DMS114 treated with DMSO at 0.1 percent for 48 hours (cell line): Measurements from ENCODE around the gene IGSF3.

Source experiments
- DNase-seq: peaks from one replicate; lab custom pipeline; 2025; ENCODE audit not compliant: unreplicated experiment; lab: John Stamatoyannopoulos, UW

IGSF3 gene

DNA sequence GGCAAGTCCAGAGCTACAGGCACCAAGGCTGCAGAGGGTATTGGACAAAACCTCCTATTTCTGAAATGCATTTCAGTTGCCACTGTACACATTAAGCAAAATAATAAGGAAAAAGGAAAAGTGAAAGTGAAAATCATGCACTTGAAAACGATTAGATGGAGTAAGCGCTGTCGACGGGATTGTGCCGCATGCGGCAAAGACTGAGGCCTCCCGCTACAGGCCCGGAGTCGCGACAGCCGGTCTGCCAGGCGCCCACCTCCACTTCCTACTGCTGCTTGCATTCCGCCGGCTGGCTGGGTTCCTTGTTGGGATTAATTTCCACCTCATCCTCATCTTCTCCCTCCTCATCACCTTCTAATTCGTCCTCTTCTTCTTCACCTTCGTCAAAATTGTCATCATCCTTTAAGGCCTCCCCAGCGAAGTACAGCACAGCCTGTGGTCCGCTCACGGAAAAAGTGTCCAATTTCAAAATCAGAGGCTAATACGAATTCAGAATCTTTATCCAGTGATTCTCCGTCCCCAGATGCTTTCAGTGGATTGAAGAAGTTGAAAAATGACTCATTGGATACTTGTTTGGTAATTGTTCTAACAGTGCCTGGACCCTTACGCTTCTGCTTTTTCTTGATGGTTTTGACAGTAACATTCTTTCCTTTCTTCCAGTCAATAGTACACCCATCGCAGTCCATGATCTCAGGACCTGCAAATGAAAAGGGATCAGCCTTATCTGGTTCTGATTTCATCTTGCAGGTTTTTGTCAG is 134.7 kb downstream of the IGSF3 start:
- no peak for DNase-seq

DNA sequence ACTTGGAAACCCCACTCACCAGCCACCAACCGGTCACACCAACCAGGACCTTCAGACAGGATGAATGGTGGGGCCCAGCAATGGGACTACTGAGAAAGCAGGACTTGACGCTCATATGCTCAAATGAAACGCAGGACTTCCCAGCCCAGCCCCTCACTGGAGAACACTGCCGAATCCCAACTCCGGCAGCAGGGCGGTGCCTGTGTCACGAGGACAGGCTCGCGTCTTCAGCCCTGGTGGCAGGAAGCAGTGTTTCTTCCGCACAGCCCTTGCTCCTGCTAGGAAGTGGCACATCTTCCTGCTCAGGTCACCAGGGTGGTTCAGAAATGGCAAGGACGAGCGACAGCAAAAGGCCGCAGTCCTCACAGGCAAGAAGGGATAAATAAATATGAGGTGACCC is 135.6 kb downstream of the IGSF3 start:
- no peak for DNase-seq

DNA sequence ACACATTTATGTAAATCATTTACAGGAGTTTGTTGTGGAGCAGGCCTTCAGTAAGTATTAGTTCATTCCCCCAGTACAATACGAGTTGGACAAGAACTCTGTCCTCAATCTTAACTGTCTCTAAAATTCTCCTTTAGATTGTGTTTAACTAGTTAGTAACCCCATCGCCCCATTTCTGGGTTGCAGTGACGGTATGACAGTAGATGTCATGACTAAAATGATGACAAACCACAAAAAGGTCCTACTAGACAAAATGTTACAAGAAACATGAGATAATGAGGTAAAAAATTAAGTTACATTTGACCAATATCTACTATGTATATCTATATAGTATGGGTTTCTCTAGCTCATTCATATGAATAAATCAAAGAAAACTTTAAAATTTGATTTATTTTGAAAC is 137.9 kb downstream of the IGSF3 start:
- no peak for DNase-seq

DNA sequence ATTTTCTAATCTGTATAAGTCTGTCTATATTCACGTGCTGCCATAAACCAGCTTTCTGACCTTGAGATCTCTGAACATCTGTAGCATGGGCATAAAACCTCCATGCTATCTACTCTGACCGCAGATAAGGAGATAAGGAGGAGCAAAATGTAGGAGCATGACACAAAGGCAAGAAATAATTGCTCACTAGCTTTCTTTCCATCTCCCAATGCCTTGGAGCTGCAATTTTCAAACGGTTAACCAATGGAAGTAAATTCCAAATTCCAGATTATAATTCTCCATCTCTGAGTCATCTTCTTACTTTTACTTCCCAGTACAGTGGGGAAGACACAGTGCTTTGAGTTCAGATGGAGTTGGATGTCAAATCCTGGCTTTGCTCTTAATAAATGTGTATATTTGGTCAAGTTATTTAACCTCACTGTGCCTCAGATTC is 138.3 kb downstream of the IGSF3 start:
- no peak for DNase-seq

DNA sequence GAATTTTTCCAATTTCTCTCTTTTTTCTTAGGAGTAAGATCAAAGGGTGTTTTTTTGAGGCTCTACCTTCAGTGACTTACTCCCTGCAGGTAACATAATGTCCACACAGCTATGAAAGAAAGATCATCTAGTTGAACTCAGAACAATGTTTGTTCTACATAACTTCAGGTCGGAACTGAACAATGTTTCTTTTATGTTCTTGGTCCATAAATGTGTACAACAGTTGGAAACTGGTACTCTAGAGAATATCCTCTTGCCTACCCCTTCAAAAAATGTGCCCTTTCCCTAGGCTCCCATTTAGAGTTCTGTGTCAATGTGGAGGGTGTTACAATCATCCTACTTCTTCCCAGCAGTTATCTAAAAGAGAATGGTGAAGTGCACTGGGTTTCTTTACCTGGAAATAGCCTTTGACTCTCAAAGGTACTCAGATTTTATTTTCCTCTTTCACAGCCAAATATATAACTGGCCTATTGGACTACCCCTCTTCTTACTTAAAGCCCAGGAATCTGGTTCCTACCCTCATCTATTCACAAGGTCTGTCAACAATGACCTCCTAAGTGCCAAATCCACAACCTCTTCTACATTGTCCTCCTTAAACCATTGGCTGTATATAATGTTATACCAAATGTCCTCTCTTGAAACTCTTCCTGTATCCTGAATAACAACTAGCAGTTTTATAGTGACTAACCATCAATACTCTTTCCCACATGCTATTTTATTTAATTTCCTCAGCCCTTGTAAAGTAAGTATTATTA is 139.0 kb downstream of the IGSF3 start:
- no peak for DNase-seq

DNA sequence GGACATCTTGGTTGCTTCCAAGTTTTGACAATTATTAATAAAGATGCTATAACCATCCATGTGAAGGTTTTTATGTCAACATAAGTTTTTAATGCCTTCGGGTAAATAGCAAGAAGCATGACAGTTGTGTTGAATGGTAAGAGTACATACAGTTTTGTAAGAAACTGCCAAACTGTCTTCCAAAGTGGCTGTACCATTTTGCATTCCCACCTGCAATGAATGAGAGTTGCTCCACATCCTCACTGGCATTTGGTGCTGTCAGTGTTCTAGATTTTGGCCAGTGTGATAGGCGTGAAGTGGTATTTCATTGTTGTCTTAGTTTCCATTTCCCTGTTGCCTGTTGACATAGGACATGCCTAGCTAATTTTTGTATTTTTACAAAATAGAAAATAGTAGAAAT is 142.1 kb downstream of the IGSF3 start:
- DNase-seq = no peak
